Measurements from ENCODE around the gene SGCD.

SGCD gene

GRCh38 chr5:156431956-156432829 is 105.2 kb downstream of the SGCD start:
- H3K4me1 ChIP-seq (ENCODE audit: control insufficient read depth, low read depth, low read length) = no peaks in the 10 kb centered on the region
- H3K27me3 ChIP-seq (ENCODE audit: control insufficient read depth, insufficient read depth, low read length) = no peaks in the 10 kb centered on the region
- H3K27ac ChIP-seq (ENCODE audit: low read length) = no peak overlapping the region
- no peak overlapping the region for H3K4me3 ChIP-seq (ENCODE audit: low read length)
- H3K9ac ChIP-seq (ENCODE audit: low read length) = no peak overlapping the region
- H3K9me3 ChIP-seq (ENCODE audit: control insufficient read depth, low read depth, low read length) = no peaks in the 10 kb centered on the region
- H3K36me3 ChIP-seq (ENCODE audit: control insufficient read depth, low read depth, low read length) = no peaks in the 10 kb centered on the region

GRCh38 chr5:156432830-156433105 is 105.8 kb downstream of the SGCD start:
- H3K4me1 ChIP-seq (ENCODE audit: control insufficient read depth, low read depth, low read length) = no peaks in the 10 kb centered on the region
- no peaks in the 10 kb centered on the region for H3K9me3 ChIP-seq (ENCODE audit: control insufficient read depth, low read depth, low read length)
- H3K4me3 ChIP-seq (ENCODE audit: low read length) = no peak overlapping the region
- no peaks in the 10 kb centered on the region for H3K27me3 ChIP-seq (ENCODE audit: control insufficient read depth, insufficient read depth, low read length)
- no peak overlapping the region for H3K27ac ChIP-seq (ENCODE audit: low read length)
- no peak overlapping the region for H3K9ac ChIP-seq (ENCODE audit: low read length)
- no peaks in the 10 kb centered on the region for H3K36me3 ChIP-seq (ENCODE audit: control insufficient read depth, low read depth, low read length)

DNA sequence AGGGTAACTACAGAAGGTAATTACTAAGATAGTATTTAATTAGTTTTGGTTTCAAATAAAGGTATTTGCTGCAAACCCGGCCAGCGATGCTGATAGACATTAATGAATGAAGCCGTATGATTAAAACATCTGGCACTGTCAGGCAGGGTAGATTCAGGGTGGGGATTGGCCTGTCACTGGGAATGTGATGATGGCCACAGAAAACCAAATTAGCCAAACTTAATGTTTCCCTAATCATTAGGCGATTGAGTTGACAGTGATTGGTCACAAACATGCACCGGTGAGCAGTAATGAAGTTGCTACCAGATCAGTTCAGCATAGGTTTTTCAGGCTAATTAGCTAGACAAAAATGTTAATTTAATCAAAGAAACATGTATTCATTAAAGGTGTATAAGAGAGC is 107.5 kb downstream of the SGCD start:
- Histone ChIP-seq H3K27me3 (ENCODE audit: control insufficient read depth, insufficient read depth, low read length) (no peaks in the 10 kb centered on the region), H3K4me3 (ENCODE audit: low read length) (no peak overlapping the region), H3K9ac (ENCODE audit: low read length) (no peak overlapping the region), H3K9me3 (ENCODE audit: control insufficient read depth, low read depth, low read length) (no peaks in the 10 kb centered on the region), H3K27ac (ENCODE audit: low read length) (no peak overlapping the region), H3K36me3 (ENCODE audit: control insufficient read depth, low read depth, low read length) (no peaks in the 10 kb centered on the region), H3K4me1 (ENCODE audit: control insufficient read depth, low read depth, low read length) (no peaks in the 10 kb centered on the region)

DNA sequence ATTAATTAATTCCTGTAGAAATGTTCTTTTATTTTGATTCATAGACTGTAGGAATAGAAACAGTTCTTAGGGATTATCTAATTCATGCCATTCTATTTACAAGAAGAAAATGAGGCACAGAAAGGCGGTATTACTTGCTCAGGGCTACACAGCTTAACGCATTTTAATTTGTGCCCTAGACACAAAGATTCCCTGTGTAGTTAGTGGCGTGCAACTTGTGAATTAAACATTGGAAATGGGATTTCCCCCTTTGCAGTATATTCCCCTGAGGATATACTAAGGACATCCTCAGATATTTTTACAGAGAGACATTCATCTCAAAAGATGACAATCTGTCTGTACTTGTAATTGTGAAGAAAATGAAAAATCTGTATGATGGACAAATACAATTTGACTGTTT is 108.1 kb downstream of the SGCD start:
- H3K4me1 ChIP-seq (ENCODE audit: control insufficient read depth, low read depth, low read length) = no peaks in the 10 kb centered on the region
- H3K4me3 ChIP-seq (ENCODE audit: low read length) = no peak overlapping the region
- no peak overlapping the region for H3K27ac ChIP-seq (ENCODE audit: low read length)
- no peaks in the 10 kb centered on the region for H3K9me3 ChIP-seq (ENCODE audit: control insufficient read depth, low read depth, low read length)
- no peak overlapping the region for H3K9ac ChIP-seq (ENCODE audit: low read length)
- H3K27me3 ChIP-seq (ENCODE audit: control insufficient read depth, insufficient read depth, low read length) = no peaks in the 10 kb centered on the region
- no peaks in the 10 kb centered on the region for H3K36me3 ChIP-seq (ENCODE audit: control insufficient read depth, low read depth, low read length)

GRCh38 chr5:156438076-156438475 is 111.1 kb downstream of the SGCD start:
- Histone ChIP-seq H3K9ac (ENCODE audit: low read length) (no peak overlapping the region), H3K27me3 (ENCODE audit: control insufficient read depth, insufficient read depth, low read length) (no peaks in the 10 kb centered on the region), H3K4me3 (ENCODE audit: low read length) (no peak overlapping the region), H3K4me1 (ENCODE audit: control insufficient read depth, low read depth, low read length) (no peaks in the 10 kb centered on the region), H3K27ac (ENCODE audit: low read length) (no peak overlapping the region), H3K9me3 (ENCODE audit: control insufficient read depth, low read depth, low read length) (no peaks in the 10 kb centered on the region), H3K36me3 (ENCODE audit: control insufficient read depth, low read depth, low read length) (no peaks in the 10 kb centered on the region)

- H3K9me3 ChIP-seq (ENCODE audit: control insufficient read depth, low read depth, low read length) = no peaks in the 10 kb centered on the region
- H3K27me3 ChIP-seq (ENCODE audit: control insufficient read depth, insufficient read depth, low read length) = no peaks in the 10 kb centered on the region
- no peak overlapping the region for H3K4me3 ChIP-seq (ENCODE audit: low read length)
- peaks cover 28% of the 10 kb centered on the region for H3K4me1 ChIP-seq (ENCODE audit: control insufficient read depth, low read depth, low read length)
- H3K9ac ChIP-seq (ENCODE audit: low read length) = no peak overlapping the region
- H3K27ac ChIP-seq (ENCODE audit: low read length) = no peak overlapping the region
- H3K36me3 ChIP-seq (ENCODE audit: control insufficient read depth, low read depth, low read length) = no peaks in the 10 kb centered on the region
Observed at GRCh38 chr5:156444753-156445291, 117.9 kb downstream of the SGCD start.

GRCh38 chr5:156446526-156446925 is 119.6 kb downstream of the SGCD start:
- Histone ChIP-seq H3K36me3 (ENCODE audit: control insufficient read depth, low read depth, low read length) (no peaks in the 10 kb centered on the region), H3K27ac (ENCODE audit: low read length) (no peak overlapping the region), H3K4me3 (ENCODE audit: low read length) (no peak overlapping the region), H3K9me3 (ENCODE audit: control insufficient read depth, low read depth, low read length) (no peaks in the 10 kb centered on the region), H3K27me3 (ENCODE audit: control insufficient read depth, insufficient read depth, low read length) (no peaks in the 10 kb centered on the region), H3K9ac (ENCODE audit: low read length) (no peak overlapping the region), H3K4me1 (ENCODE audit: control insufficient read depth, low read depth, low read length) (peaks cover 31% of the 10 kb centered on the region)

- Histone ChIP-seq H3K4me3 (ENCODE audit: low read length) (no peak overlapping the region), H3K36me3 (ENCODE audit: control insufficient read depth, low read depth, low read length) (no peaks in the 10 kb centered on the region), H3K27me3 (ENCODE audit: control insufficient read depth, insufficient read depth, low read length) (no peaks in the 10 kb centered on the region), H3K27ac (ENCODE audit: low read length) (no peak overlapping the region), H3K9ac (ENCODE audit: low read length) (no peak overlapping the region), H3K4me1 (ENCODE audit: control insufficient read depth, low read depth, low read length) (peaks cover 18% of the 10 kb centered on the region), H3K9me3 (ENCODE audit: control insufficient read depth, low read depth, low read length) (no peaks in the 10 kb centered on the region)
Observed at GRCh38 chr5:156450778-156451177, 123.8 kb downstream of the SGCD start.

DNA sequence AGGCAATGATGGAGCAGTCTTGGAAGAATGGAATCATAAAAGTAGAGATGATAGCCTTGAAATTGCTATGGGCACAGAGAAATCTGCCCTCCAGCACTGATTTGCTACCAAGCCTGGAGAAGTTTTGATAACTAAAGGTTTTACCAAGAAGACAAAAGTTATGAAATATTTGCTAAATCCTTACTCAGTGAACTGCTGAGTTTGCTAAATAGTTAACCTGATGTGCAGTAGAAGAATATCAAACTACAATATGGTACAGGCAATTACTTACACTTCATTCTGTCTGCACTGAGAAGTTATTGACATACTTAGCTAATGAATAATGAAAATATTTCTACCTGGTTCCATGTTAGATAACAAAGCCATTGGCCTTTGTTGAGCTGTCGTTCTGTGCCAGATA is 124.5 kb downstream of the SGCD start:
- Histone ChIP-seq H3K9me3 (ENCODE audit: control insufficient read depth, low read depth, low read length) (no peaks in the 10 kb centered on the region), H3K36me3 (ENCODE audit: control insufficient read depth, low read depth, low read length) (no peaks in the 10 kb centered on the region), H3K4me1 (ENCODE audit: control insufficient read depth, low read depth, low read length) (peaks cover 12% of the 10 kb centered on the region), H3K4me3 (ENCODE audit: low read length) (no peak overlapping the region), H3K27ac (ENCODE audit: low read length) (no peak overlapping the region), H3K27me3 (ENCODE audit: control insufficient read depth, insufficient read depth, low read length) (no peaks in the 10 kb centered on the region), H3K9ac (ENCODE audit: low read length) (no peak overlapping the region)

DNA sequence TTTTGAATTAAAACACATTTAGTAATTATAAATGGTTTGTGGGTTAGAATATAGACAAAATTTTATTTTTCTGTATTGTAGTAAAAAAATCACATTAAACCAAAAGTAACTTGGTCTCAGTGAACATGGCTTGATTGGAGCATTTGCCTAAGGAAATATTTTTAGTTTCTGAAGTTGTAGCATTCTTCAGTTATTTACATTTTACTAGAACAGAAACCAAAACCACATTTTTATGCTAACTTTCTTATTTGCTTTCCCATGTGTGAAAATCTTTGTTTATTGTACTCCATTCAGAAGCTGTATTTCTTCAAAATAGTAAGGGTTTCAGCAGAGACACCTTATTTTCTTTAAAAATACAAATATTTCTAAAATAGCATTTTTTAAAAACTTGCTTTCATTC is 129.9 kb downstream of the SGCD start:
- H3K36me3 ChIP-seq (ENCODE audit: control insufficient read depth, low read depth, low read length) = no peaks in the 10 kb centered on the region
- H3K27ac ChIP-seq (ENCODE audit: low read length) = no peak overlapping the region
- no peaks in the 10 kb centered on the region for H3K9me3 ChIP-seq (ENCODE audit: control insufficient read depth, low read depth, low read length)
- H3K27me3 ChIP-seq (ENCODE audit: control insufficient read depth, insufficient read depth, low read length) = no peaks in the 10 kb centered on the region
- no peak overlapping the region for H3K9ac ChIP-seq (ENCODE audit: low read length)
- no peak overlapping the region for H3K4me3 ChIP-seq (ENCODE audit: low read length)
- H3K4me1 ChIP-seq (ENCODE audit: control insufficient read depth, low read depth, low read length) = no peaks in the 10 kb centered on the region

DNA sequence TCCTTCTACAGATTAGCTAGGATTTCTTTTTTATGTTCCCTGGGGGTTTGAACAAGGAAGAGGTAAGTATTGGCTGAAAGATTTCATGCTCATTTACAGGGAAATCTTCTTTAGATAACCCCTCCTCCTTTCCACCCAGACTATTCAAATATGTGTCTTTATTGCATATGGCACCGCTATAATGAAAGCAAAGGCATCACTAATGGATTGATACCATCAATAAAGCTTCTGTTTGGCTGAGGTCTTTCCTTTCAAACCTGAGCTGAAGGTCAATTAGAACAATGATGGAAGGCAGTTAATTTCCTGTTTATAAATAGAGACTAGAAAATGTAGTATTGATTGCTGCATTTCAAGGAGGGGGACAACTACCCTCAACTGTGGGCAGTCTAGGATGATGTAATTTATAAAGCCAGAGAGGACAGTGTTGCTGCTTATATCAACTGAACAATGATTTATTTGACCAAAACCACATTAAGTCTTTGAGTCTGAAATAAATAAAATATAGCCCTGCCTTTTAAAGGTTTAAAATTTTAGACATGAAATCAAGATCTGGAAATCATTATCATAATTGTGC is 132.9 kb downstream of the SGCD start:
- Histone ChIP-seq H3K9me3 (ENCODE audit: control insufficient read depth, low read depth, low read length) (no peaks in the 10 kb centered on the region), H3K27me3 (ENCODE audit: control insufficient read depth, insufficient read depth, low read length) (no peaks in the 10 kb centered on the region), H3K4me3 (ENCODE audit: low read length) (no peak overlapping the region), H3K27ac (ENCODE audit: low read length) (no peak overlapping the region), H3K9ac (ENCODE audit: low read length) (no peak overlapping the region), H3K36me3 (ENCODE audit: control insufficient read depth, low read depth, low read length) (no peaks in the 10 kb centered on the region), H3K4me1 (ENCODE audit: control insufficient read depth, low read depth, low read length) (no peaks in the 10 kb centered on the region)

GRCh38 chr5:156460471-156460870 is 133.5 kb downstream of the SGCD start:
- Histone ChIP-seq H3K9ac (ENCODE audit: low read length) (no peak overlapping the region), H3K27ac (ENCODE audit: low read length) (no peak overlapping the region), H3K9me3 (ENCODE audit: control insufficient read depth, low read depth, low read length) (no peaks in the 10 kb centered on the region), H3K27me3 (ENCODE audit: control insufficient read depth, insufficient read depth, low read length) (no peaks in the 10 kb centered on the region), H3K4me3 (ENCODE audit: low read length) (no peak overlapping the region), H3K36me3 (ENCODE audit: control insufficient read depth, low read depth, low read length) (no peaks in the 10 kb centered on the region), H3K4me1 (ENCODE audit: control insufficient read depth, low read depth, low read length) (no peaks in the 10 kb centered on the region)
